GM21786 (cell line): ENCODE results near the gene TNFSF9.

Experiments
- ATAC-seq: cut with Tn5 transposase; IDR thresholded peaks from one replicate; pipeline ENCODE4 v1.9.1; 2021; ENCODE audit not compliant: unreplicated experiment

The TNFSF9 gene, protein sequence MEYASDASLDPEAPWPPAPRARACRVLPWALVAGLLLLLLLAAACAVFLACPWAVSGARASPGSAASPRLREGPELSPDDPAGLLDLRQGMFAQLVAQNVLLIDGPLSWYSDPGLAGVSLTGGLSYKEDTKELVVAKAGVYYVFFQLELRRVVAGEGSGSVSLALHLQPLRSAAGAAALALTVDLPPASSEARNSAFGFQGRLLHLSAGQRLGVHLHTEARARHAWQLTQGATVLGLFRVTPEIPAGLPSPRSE

DNA sequence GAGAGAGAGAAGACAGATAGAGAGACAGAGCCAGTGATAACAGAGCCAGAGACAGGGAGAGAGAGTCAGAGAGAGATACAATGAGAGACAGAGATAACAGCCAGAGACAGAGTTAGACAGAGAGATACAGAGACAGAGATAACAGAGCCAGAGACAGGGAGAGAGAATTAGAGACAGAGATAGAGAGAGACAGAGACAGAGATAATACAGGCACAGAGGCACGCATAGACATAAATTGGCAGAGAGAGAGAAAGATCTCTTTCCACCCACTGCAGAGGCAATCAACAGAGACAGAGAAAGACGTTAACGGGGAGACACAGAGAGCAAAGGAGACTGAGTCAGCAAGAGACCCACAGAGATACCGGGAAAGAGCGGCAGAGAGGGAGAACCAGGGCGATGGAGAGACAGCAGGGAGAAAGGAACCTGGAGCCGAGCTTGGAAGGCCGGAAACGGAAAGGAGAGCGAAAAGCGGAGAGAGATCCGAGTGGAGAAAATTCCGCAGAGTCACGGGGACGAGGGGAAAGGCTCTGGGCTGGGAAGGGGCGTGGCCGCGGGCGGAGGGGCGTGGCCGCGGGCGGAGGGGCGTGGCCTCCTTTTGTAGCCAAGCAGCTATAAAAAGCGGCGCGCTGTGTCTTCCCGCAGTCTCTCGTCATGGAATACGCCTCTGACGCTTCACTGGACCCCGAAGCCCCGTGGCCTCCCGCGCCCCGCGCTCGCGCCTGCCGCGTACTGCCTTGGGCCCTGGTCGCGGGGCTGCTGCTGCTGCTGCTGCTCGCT is at the start of gene TNFSF9:
TNFSF9 (plus strand) TSS at position 641 of the 777 bp plus-strand sequence; CDS start at position 652, 11 bp downstream.
- no peak for ATAC-seq

DNA sequence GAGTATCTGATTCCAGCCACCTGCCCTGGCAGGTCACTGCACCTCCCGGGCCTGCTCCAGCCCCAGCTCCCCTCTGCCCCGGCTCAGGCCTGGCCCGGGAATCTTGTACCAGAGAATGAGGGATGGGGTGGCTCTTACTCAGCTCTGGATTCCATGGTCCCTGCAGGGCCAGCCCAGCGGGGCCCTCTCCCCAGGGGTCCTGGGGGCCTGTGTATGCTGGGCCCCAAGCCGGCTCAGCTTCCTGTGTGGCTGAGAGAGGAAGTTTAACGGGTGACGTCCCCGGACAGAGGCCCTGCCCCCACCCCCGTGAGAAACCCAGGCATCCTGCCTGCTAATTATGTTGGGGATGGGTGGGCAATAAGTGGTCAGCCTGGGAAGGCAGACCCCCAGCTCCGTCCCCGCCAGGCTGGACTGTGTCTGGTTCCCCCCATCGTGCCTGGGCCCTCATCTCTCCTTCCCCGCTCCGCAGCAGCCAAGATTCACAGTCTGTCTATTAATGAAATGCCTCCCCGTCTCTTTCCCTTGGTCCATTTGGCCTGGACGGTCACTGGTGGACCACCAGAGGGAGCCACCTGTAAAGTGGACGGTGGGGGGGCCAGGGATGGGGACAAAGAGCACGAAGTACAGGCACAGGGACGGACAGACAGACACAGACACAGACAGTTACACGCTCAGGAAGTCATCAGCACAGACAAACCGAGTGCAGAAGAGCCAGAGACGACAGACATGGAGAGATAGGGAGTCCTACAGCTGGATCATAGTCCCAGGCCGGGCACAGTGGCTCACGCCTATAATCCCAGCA is 49.1 kb upstream of the TNFSF9 start, which contains the start of gene DENND1C:
DENND1C (minus strand) TSS at position 247 of the 802 bp plus-strand sequence; CDS start at position 155, 92 bp downstream.
- no peak for ATAC-seq

DNA sequence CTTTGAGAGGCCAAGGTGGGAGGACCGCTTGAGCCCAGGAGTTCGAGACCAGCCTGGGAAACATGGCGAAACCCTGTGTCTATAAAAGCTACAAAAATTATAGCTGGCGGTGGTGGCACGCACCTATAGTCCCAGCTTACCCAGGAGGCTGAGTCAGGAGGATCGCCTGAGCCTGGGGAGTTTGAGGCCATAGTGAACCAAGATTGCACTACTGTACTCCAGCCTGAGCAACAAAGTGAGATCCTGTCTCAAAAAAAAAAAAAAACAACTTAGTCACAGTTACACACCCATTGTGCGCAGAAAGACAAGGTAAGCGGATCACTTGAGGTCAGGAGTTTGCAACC is 48.5 kb upstream of the TNFSF9 start:
- ATAC-seq: no peak

DNA sequence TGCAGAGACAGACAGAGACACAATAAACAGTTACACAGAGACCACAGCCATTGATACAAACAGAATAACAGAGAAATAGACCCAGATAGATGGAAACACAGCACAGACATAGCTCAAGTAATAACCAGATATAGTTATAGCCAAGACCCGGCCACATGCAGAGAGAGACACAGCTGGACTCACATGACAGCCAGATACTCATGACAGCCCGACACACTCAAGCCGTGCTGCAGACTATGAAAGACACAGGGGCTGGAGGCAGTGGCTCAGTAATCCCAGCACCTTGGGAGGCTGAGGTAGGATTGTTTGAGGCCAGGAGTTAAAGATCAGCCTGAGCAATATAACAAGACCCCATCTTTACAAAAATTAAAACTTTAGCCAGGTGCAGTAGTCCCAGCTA is 47.6 kb upstream of the TNFSF9 start:
- ATAC-seq: no peak

GRCh38 chr19:6484230-6484629 is 46.6 kb upstream of the TNFSF9 start:
- no peak for ATAC-seq

DNA sequence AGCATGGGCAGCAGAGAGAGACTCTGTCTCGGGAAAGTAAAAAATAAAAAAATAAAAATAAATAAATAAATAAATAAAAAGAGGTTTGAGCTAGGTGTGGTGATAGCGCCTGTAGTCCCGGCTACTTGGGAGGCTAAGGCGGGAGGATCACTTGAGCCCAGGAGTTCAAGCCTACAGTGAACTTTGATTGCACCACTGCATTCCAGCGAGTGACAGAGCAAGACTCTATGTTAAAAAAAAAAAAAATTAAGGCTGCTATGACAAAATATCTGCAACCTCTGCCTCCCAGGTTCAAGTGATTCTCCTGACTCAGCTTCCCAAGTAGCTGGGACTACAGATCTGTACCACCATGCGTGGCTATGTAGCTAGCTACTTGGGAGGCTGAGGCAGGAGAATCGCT is 46.0 kb upstream of the TNFSF9 start:
- ATAC-seq: no peak

DNA sequence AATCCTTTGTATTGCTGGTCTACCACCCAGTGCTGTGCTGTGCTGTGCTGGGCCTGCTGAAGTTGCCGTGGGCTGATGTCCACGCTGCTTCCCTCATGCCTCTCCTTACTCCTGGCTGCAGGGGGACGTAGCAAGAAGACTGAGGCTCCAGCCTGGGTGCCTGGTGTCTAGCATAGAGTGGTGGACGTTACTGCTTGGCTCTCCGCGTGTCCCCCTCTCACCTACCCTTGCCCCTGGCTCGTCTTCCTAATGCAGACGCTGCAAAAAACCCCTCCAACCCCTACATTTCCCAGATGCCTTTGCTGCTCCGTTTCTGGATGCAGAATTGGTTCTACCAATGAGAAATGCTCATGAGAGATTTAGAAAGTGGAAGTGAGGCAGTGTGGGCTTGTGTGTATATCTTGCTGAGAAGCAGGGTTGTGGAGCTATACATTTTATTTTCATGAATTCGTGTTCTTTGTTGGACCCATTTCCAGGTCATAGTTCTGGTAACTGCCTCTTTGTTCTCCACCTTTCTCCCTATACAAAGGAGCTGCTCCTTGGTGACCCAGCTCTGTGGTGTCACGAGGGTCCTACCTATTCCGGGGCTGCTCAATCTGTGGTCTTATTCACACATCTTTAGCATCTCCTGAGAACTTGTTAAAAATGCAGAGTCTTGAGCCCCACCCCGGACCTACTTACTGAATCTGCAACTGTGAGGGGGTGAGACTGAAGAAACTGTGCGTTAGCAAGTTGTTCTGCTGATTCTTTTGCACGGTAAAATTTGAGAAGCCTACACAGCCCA is 41.4 kb upstream of the TNFSF9 start:
- peak; percentile 60 for ATAC-seq

DNA sequence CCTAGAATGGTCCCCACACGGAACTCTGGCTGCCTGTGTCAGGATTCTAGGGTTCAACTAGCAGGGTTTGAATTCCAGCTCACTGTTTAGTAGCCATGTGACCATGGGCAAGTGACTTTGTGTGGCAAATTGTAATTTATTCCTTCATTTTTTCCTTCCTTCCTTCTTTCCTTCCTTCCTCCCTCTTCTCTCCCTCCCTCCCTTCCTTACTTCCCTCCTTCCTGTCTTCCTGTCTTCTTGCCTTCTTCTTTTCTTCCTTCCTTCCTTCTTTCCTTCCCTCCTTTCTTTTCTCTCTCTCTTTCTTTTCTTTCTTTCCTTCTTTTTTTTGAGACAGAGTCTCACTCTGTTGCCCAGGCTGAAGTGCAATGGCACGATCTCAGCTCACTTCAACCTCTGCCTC is 40.7 kb upstream of the TNFSF9 start:
- ATAC-seq: no peak

GRCh38 chr19:6491802-6492592 is 38.8 kb upstream of the TNFSF9 start:
- no peak for ATAC-seq

DNA sequence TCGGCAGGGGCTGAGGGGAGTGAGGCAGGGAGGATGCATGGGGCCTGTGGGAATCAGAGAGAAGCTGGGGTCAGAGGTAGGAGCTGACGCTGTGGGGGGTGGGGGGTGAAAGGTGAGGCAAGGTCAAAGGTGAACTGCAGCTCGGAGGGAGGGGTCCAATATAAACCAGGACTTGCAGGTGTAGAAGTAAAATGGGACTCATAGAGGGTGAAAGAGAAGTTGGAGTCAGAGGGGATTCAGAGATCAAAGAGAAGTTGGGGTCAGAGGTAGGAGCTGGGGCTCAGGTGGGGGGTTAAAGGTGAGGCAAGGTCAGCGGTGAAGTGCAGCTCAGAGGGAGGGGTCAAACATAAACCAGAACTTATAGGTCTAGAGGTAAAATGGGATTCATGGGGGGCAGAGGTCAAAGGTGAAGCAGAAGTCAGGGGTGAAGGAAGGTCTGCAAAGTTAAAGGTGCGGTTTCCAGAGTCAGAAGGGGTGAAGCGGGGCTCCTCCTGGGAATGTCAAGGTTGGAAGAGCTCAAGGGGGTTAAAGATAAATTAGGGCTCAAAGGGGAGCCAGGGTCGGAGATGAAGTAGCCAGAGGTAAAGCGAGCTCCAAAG is 36.3 kb upstream of the TNFSF9 start:
- ATAC-seq: no peak

DNA sequence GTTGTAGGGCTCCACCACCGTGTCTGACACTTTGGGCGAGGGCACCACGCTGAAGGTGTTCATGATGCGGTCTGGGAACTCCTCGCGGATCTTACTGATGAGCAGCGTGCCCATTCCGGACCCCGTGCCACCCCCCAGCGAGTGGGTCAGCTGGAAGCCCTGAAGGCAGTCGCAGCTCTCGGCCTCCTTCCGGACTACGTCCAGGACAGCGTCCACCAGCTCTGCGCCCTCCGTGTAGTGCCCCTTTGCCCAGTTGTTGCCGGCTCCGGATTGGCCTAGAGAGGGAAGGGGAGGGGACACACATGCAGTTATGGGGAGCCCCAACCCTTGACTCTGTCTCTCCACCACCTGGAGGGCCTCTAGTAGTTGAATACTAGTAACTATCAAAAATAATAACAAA is 34.9 kb upstream of the TNFSF9 start:
- ATAC-seq: no peak

DNA sequence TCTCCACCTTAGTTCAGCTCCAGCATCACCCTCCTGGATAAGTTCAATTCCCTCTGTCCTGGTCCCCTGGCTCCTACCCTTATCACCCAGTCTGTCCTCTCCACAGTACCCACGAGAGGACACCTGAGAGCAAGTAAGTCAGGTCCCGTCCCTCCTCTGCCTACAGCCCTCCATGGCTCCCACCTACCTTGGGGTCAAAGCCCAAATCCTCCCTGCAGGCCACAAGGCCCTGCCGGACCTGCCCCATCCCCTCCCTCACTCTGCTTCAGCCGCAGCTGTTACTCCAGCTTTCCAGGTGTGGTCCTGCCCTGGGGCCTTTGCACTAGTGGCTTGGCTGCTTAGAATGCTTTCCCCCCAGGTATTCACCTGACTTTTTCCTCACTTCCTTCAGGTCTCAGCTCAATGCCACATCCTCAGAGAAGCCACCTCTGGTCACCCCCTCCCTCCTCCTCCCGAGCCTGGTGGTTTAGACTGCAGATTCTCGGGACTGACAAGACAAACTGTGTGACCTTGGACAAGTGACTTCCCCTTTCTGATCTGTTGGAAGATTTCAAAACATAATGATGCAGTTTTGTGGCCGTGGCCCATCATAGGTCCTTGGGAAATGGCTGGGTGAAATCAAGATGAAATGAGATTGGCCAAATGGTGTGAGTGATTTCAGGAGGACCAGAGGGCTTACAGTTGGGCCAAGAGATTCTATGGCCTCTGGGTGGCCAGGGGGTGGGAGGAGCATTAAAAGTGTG is 32.4 kb upstream of the TNFSF9 start:
- no peak for ATAC-seq

DNA sequence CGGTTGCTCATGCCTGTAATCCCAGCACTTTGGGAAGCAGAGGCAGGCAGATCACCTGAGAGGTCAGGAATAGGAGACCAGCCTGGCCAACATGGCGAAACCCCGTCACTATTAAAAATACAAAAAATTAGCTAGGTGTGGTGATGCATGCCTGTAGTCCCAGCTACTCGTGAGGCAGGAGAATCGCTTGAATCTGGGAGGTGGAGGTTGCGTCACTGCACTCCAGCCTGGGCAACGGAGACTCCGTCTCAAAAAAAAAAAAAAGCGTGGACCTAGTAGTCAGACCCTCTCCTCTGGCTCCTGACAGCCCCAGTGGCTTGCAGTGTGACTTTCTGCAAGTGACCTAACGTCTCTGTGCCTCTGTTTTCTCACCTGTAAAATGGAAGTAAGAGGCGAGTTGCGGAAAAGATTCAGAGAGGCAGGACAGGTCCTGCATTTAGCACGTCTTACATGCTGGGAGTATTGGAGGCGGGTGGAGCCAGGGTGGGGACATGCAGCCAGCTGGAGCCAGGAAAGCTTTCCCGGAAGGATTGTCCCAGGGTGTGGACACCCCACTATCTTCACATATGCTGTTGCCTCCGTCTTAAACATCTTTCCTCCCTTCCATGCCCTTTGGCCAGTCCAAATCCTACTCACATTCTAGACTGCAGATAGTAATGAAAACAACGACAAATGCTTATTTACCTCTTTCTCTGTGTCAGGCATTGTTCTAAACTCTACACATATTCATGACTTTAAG is 31.6 kb upstream of the TNFSF9 start:
- ATAC-seq: no peak

DNA sequence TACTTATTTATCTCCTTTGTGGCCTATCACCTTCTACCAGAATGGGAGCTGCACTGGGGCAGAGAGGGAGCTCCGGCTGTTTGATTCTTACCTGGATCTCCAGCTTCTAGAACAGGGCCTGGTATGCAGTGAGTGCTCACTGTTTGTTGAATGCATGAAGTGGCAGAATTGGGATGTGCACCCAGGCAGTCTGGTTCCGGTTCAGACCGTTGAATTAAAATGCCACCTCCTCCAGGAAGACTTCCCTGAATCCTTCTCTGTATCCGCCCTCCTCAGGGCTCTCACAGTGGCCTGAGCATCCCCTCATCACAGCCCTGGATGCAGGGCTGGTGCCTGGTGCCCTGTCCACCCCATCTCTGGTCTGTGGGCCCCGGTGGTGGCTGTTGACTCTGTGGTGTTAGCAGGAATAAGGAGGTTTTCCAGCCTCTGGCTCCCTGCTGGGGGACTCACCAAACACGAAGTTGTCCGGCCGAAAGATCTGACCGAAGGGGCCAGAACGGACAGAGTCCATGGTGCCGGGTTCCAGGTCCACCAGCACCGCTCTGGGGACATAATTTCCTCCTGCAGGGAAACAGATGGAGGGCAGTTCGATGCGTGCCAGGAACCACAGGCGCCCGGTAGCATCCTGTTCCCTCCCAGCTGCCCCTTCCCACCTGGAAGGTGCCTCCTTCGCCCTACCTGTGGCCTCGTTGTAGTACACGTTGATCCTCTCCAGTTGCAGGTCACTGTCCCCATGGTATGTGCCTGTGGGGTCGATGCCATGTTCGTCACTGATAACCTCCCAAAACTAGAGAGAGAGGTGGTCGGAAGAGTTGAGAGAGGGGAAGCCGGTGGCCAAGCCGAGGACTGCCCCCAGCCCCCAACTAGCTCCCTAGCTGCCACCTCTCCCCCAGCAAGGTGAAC is 29.7 kb upstream of the TNFSF9 start:
- no peak for ATAC-seq

DNA sequence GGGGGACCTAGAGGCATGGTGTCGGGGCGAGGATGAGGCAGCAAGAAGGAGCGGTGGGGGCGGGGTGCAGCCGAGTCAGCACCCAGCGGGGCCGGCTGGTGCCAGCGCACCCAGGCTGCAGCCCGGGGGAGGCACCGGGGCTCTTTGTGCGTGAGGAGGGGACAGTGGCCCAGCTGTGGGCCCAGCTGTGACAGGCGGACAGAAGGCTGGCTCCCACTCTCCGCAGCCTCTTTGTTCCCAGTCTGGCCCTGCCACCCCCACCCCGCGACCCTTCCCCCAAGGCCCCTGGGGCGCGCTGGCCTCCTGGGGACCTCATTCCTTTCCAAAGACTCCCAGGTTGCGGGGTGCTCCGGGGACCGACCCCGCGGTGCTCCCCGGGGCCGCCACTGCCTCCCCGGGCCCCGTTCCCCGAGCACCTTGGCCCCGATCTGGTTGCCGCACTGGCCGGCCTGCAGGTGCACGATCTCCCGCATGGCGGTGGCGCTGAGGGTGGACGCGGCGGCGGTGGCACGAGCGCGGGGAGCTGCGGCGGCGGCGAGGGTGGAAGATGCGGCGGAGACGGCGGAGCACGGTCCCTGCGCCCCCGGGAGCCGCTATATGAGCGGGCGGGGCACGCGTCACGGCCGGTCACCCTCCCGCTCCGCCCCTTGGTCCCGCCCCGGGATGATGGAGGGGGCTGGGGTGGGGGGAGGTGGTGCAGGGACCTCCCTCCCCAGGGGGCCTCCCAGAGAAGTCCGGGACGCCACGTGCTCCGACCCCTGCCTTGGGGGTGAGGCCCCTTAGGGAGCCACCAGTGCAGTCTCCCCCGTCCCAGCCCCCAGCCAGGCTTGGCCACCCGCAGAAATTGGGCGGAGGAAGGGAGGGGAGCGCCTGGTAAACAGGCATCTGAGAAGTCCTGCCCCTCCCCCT is 28.8 kb upstream of the TNFSF9 start, which contains the start of gene TUBB4A:
TUBB4A (minus strand) TSS at position 570 of the 909 bp plus-strand sequence; CDS start at position 473, 97 bp downstream.
- ATAC-seq: no peak
